NB4 (cell line): ENCODE results near the gene IFFO2.

Source experiments
- DNase-seq: peaks from one replicate; pipeline ENCODE4 v3.0.0; 2010; ENCODE audit warnings: low read depth
- H3K4me3 ChIP-seq: one replicate; pipeline ENCODE4 v1.5.1; 2011; ENCODE audit warnings: mild to moderate bottlenecking, low read depth, low read length, moderate library complexity
- MYC ChIP-seq: IDR thresholded peaks from 2 replicates; pipeline ENCODE4 v1.6.1; 2011; ENCODE audit warnings: low read depth, low read length
- POLR2A ChIP-seq: IDR thresholded peaks from 2 replicates; pipeline ENCODE4 v1.6.1; 2011; ENCODE audit warnings: mild to moderate bottlenecking; ENCODE audit not compliant: insufficient read length; ENCODE audit errors: extremely low read depth
- TF ChIP-seq, protein P1 (sequence below): IDR thresholded peaks from one replicate; pipeline ENCODE4 v1.5.1; 2012; ENCODE audit warnings: low read depth, low read length
- TF ChIP-seq, protein P2 (sequence below): IDR thresholded peaks from 2 replicates; pipeline ENCODE4 v1.6.1; 2011; ENCODE audit warnings: low read depth, low read length

Gene IFFO2

DNA sequence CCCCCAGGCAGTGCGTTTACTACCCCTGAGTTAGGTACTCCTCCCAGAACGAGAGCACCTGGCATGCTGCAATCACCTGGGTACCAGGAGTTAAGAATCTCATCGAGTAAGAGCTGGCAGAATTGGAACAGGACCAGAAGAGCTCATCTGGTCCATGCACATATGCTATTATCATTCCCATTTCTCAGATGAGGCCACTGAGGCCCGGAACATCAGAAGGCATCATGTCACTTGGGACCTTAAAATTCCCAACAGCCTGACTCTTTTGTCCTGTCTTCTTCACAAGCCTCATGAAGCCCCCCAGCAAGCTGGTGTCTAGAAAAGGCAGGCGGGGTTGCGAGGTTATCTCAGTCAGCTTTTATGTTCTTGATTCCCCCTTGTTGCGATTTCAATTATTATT lies 13.9 kb upstream of the IFFO2 start:
- TF ChIP-seq, protein P1, sequence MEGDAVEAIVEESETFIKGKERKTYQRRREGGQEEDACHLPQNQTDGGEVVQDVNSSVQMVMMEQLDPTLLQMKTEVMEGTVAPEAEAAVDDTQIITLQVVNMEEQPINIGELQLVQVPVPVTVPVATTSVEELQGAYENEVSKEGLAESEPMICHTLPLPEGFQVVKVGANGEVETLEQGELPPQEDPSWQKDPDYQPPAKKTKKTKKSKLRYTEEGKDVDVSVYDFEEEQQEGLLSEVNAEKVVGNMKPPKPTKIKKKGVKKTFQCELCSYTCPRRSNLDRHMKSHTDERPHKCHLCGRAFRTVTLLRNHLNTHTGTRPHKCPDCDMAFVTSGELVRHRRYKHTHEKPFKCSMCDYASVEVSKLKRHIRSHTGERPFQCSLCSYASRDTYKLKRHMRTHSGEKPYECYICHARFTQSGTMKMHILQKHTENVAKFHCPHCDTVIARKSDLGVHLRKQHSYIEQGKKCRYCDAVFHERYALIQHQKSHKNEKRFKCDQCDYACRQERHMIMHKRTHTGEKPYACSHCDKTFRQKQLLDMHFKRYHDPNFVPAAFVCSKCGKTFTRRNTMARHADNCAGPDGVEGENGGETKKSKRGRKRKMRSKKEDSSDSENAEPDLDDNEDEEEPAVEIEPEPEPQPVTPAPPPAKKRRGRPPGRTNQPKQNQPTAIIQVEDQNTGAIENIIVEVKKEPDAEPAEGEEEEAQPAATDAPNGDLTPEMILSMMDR = no peak
- TF ChIP-seq, protein P2, sequence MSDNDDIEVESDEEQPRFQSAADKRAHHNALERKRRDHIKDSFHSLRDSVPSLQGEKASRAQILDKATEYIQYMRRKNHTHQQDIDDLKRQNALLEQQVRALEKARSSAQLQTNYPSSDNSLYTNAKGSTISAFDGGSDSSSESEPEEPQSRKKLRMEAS = no peak
- TF ChIP-seq MYC (no peak), POLR2A (no peak)
- no peak for DNase-seq
- no peak overlapping the region for H3K4me3 ChIP-seq

DNA sequence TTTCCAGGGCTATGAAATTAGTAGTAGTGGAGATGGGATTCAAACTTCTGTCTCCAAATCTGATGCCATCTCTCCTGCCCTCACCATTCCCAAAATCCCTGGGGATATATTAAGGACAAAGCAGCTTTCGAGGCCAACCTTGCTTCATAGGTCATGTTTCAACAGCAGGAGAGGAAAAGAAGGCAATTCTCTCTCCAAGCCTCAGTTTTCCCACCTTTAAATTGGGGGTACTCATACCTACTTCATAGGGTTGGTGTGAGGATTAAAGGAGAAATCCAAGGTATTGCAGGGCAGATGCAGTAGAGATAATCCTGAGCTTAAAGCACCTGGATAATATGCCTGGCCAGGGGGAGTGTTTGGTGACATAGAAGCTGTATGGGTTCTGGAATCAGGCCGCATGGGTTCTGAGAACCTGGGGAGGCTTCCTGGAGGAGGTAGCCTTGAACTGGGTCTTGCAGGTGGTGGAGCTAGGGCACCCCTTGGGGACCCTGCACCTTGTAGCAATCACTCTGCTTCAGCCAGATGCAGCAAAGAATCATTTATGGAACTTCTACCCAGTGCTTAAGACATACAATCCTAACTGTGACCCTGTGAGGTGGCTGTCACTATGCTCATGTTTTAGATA lies 10.7 kb upstream of the IFFO2 start:
- TF ChIP-seq, protein P2 = no peak
- TF ChIP-seq POLR2A (no peak), MYC (no peak)
- TF ChIP-seq, protein P1 = no peak
- H3K4me3 ChIP-seq = no peak overlapping the region
- DNase-seq = no peak

DNA sequence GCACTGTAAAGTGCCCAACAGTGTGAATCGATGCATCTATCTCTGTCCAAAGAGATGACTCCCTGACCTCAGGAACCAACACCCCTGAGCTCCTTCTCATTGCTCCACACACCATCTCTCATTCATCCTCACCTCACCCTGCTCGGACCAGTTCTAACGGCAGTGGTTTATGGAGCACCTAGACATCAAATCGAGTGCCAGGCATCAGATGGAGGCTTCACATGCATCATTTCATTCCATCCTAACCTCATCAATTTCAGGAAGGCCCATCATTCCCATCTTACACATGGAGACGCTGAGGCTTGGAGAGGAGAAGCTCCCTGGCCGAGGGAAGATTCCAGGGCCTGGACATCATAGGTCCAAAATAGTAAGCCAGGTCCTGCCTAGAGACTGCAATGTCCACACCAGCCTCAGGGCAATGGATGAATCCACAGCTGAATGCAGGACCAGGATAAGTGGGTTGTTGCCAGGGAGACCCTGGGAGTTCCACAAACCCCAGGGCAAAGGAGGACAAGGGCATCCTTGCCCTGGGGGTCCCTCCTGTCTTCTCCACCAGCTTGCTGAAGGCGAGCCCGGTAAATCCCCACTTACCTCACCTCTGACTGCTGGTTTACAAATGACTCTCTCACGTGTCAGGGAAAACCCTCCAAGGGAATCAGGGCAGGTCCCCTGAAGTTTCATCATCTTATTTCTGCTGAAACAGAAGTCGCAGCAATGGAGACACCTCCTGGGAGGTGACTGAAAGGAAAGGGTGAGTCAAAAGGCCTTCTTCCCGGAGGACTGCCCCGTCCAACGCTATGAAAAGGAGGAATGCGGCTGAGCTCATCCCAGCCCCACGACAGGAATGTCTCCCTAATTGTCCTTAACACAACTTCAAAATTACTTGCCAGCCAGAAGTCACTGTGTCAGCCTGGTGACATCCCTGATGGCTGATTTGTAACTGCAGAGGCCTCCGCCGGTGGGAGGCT lies 9.0 kb upstream of the IFFO2 start:
- no peak for DNase-seq
- TF ChIP-seq, protein P1 = no peak
- TF ChIP-seq POLR2A (no peak), MYC (no peak)
- TF ChIP-seq, protein P2 = no peak
- no peak overlapping the region for H3K4me3 ChIP-seq

DNA sequence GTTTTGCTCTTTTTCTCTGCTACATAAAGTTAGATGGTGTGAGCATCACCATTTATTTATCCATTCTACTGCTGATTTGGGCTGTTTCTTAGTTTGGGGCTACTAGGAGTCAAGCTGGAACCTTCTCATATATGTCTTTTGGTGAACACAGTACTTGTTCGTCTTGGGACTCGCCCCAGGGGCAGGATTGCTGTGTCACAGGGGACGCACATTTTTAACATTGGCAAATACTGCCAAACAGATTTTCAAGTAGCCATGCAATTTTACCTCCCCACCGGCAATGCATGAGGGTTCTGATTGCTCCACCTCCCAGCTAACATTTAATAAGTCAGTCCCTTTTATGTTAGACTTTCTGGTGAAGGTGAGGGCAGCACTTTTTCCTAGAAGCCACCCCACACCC lies 7.5 kb upstream of the IFFO2 start:
- TF ChIP-seq, protein P2 = no peak
- TF ChIP-seq, protein P1 = no peak
- TF ChIP-seq MYC (no peak), POLR2A (no peak)
- no peak for DNase-seq
- no peak overlapping the region for H3K4me3 ChIP-seq

DNA sequence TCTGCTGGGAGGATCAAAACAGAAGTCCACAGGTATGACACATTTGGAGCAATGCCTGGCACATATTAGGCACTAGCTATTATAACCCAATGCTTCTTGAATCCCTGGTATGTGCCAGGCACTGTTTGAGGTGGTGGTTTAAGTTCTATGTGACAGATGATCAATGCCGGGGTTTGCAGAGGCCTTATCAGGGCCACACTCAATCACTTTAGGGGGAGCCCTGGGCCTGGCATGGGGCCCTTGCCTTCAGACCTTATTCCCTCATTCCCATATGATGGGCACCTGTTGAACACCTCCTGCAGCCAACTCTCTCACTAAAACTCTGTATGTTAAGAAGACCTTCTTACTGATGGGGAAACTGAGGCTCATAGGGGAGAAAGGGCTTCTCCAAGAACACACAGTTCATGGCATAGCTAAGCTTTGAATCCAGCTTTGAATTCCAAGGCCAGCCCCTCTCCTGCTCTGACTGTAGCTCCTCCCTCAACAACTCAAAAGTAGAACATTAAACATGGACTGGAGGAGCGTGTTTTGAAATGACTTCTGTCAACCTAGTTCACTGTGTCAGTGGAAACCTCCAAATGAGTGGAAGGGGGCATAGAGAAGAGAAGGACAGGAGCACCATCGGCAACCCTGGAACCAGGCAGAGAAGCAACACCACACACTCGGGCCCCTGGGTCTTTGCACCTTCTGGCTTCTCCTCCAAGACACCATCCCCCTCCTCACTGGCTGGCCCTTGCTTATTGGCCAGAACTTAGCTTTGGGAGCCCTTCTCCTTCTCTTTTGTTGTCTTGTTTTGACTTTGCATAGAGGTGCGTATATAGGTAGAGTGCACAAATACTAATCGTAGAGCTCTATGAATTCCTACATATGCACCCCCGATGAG lies 6.6 kb upstream of the IFFO2 start:
- DNase-seq = no peak
- H3K4me3 ChIP-seq = no peak overlapping the region
- TF ChIP-seq, protein P1 = no peak
- TF ChIP-seq, protein P2 = no peak
- TF ChIP-seq POLR2A = no peak
- no peak for TF ChIP-seq MYC
